Renal pelvis (tissue), 4 donors: ENCODE results near the gene TBCCD1. TPM values are rescaled to one million over a fixed set of nuclear protein-coding genes. Genes with fewer than 3 reads are reported as not detected.
"Not testable (repeated sequence)": the region's sequence is repeated elsewhere in the genome, so short reads cannot be mapped to it uniquely, and the experiment has no call there.

ENCODE experiments used
- DNase-seq: peaks from one replicate; pipeline ENCODE4 v3.0.0-alpha.2; 2013
- polyA plus RNA-seq, 3 donors: library from polyadenylated mRNA; unstranded; fragments of 120-200 nt; gene quantifications; one replicate each; pipeline ENCODE4 v1.2.1, GENCODE V29; 2013; ENCODE audit not compliant: insufficient read length in 3 of 3

The TBCCD1 gene
- polyA plus RNA-seq, 3 donors, result 17.0 to 27.1 (median 22.4) TPM

DNA sequence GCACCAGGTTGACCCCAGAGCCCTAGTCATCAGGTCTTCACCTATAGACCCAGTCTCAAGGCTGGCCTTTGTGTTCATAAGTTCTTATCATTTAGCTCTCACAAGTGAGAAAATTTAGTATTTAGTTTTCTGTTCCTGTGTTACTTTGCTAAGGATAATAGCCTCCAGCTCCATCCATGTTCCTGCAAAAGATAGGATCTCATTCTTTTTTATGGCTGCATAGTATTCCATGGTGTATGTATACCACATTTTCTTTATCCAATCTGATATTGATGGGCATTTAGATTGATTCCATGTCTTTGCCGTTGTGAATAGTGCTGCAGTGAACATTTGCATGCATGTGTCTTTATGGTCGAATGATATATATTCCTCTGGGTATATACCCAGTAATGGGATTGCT, 69.1 kb downstream of the TBCCD1 start:
- not testable (repeated sequence) for DNase-seq

DNA sequence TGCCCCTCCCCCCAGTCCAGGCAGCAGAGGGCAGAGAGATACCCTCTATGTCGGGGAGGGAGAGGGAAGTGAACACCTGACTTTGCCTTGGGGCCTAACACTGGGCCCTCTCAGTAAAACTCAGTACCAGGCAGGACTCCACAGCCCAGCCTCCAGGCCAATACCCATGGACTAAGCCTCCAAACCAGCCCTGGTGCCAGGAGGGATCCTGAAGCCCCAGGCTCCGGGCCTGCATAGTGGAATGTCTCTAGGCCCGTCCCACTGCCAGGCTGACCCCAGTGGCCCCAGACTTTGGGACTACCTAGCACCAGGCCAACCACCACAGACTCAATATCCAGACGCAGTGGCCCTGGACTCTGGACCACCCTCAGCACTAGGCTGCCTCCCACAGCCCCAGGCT, 69.5 kb downstream of the TBCCD1 start:
- no peak for DNase-seq

DNA sequence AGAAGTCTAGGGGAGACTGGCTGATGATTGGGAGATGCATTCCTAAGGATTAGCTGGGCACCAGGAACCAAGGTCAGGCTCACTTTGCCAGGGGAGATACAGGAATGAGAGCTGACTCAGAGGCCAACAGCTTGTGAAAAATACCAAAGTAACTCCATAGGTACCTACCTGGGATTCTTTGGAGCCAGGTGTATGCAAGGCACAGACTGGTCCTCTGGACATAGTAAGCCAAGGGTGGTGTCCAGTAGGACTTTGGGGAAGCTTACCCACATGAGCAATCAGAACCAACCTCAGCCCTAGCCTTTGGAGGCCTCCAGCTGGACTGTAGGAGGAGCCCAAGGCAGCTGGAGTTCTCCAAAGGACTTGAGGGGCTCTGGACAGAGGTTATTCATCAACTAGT, 70.5 kb downstream of the TBCCD1 start:
- DNase-seq, result no peak

Other genes with a start within 250 kb of the TBCCD1 start
- gene DGKG, start 205.1 kb downstream of the TBCCD1 start, polyA plus RNA-seq, result under 1 TPM; 0.47 to 0.95 (median 0.48) TPM
- gene CRYGS, start 23.0 kb downstream of the TBCCD1 start, polyA plus RNA-seq, result 10 to 100 TPM in 2 of 3 donors, 1 to 10 TPM in 1; 5.8 to 13.0 (median 10.1) TPM
- gene DNAJB11, start 3.4 kb upstream of the TBCCD1 start, polyA plus RNA-seq, result 10 to 100 TPM; 67.9 to 73.9 (median 68.7) TPM
- gene AHSG, start 45.7 kb upstream of the TBCCD1 start, polyA plus RNA-seq, result under 1 TPM; 0.44 to 0.61 (median 0.56) TPM
- under 1 TPM; 0.16 to 0.84 (median 0.65) TPM for gene FETUB, start 73.1 kb upstream of the TBCCD1 start, polyA plus RNA-seq
- 1 to 10 TPM; 2.4 to 3.5 (median 2.5) TPM for gene HRG, start 98.7 kb upstream of the TBCCD1 start, polyA plus RNA-seq
- gene KNG1, start 150.0 kb upstream of the TBCCD1 start, polyA plus RNA-seq, result 100 to 1,000 TPM in 2 of 3 donors, 10 to 100 TPM in 1; 84.2 to 146 (median 119) TPM
- gene EIF4A2, start 216.2 kb upstream of the TBCCD1 start, polyA plus RNA-seq, result 100 to 1,000 TPM; 718 to 864 (median 851) TPM
- 10 to 100 TPM; 47.1 to 50.8 (median 47.6) TPM for gene RFC4, start 239.1 kb upstream of the TBCCD1 start, polyA plus RNA-seq